G401.6 (cell line): ENCODE data around the gene CHD9.

ENCODE experiments used
- FAIRE-seq: peaks from 2 replicates; lab custom pipeline; 2012; peaks lifted over from hg19 to GRCh38; lab: Jason Lieb, UNC

Gene CHD9

GRCh38 chr16:53098526-53099317, 43.9 kb downstream of the CHD9 start:
- no peak for FAIRE-seq

GRCh38 chr16:53099318-53100130, 44.7 kb downstream of the CHD9 start:
- FAIRE-seq = no peak

GRCh38 chr16:53100131-53100748, 45.4 kb downstream of the CHD9 start:
- no peak for FAIRE-seq

GRCh38 chr16:53100889-53101288, 46.1 kb downstream of the CHD9 start:
- FAIRE-seq = no peak

GRCh38 chr16:53103811-53104210, 49.0 kb downstream of the CHD9 start:
- FAIRE-seq = no peak

- no peak for FAIRE-seq
Observed at GRCh38 chr16:53105565-53105964, 50.8 kb downstream of the CHD9 start.

GRCh38 chr16:53111078-53111791, 56.4 kb downstream of the CHD9 start:
- no peak for FAIRE-seq

GRCh38 chr16:53112015-53112414, 57.2 kb downstream of the CHD9 start:
- no peak for FAIRE-seq

- no peak for FAIRE-seq
Observed at GRCh38 chr16:53115047-53115446, 60.3 kb downstream of the CHD9 start.

- FAIRE-seq = no peak
Observed at GRCh38 chr16:53115773-53116172, 61.0 kb downstream of the CHD9 start.

GRCh38 chr16:53121043-53121620, 66.3 kb downstream of the CHD9 start:
- no peak for FAIRE-seq

- no peak for FAIRE-seq
Observed at GRCh38 chr16:53121661-53122060, 66.9 kb downstream of the CHD9 start.

GRCh38 chr16:53123747-53124146, 69.0 kb downstream of the CHD9 start:
- FAIRE-seq = no peak

- FAIRE-seq = no peak
Observed at GRCh38 chr16:53126390-53126789, 71.6 kb downstream of the CHD9 start.

GRCh38 chr16:53129281-53130158, 74.7 kb downstream of the CHD9 start:
- no peak for FAIRE-seq

- no peak for FAIRE-seq
Observed at GRCh38 chr16:53130159-53131049, 75.6 kb downstream of the CHD9 start.

GRCh38 chr16:53131050-53131362, 76.2 kb downstream of the CHD9 start:
- no peak for FAIRE-seq

- FAIRE-seq = no peak
Observed at GRCh38 chr16:53131363-53132071, 76.7 kb downstream of the CHD9 start.

- FAIRE-seq = peak; percentile 47
Observed at GRCh38 chr16:53132406-53132805, 77.6 kb downstream of the CHD9 start.

- FAIRE-seq = no peak
Observed at GRCh38 chr16:53135329-53135728, 80.5 kb downstream of the CHD9 start.
